DND-41 (cell line): ENCODE measurements around the gene GOLIM4.

ENCODE experiments used
- ATAC-seq: fragments of 200-7000 bp; cut with Tn5 transposase; 3 replicates; pipeline ENCODE4 v1.9.1; 2021; ENCODE audit warnings: low read depth; ENCODE audit not compliant: insufficient read depth
- DNase-seq: peaks from one replicate; pipeline ENCODE4 v3.0.0-alpha.2; 2020
- H2AFZ ChIP-seq: 2 replicates; pipeline ENCODE4 v1.6.0; 2012; ENCODE audit warnings: low read depth, low read length
- H3K27ac ChIP-seq: 2 replicates; pipeline ENCODE4 v1.5.1; 2012; ENCODE audit warnings: low read length, inconsistent platforms
- H3K27me3 ChIP-seq: fragments of 200-600 bp; sonication (generic); 2 replicates; pipeline ENCODE4 v1.6.0; 2012; ENCODE audit warnings: low read length, mild to moderate bottlenecking, inconsistent platforms; ENCODE audit not compliant: insufficient read depth, poor library complexity
- H3K36me3 ChIP-seq: 2 replicates; pipeline ENCODE4 v1.5.1; 2012; ENCODE audit warnings: low read length, inconsistent platforms; ENCODE audit not compliant: insufficient read depth
- H3K4me1 ChIP-seq: 2 replicates; pipeline ENCODE4 v1.5.1; 2012; ENCODE audit warnings: mild to moderate bottlenecking, low read length; ENCODE audit not compliant: insufficient read depth
- H3K4me2 ChIP-seq: 2 replicates; pipeline ENCODE4 v1.6.0; 2012; ENCODE audit warnings: mild to moderate bottlenecking, moderate library complexity, low read length, inconsistent platforms; ENCODE audit not compliant: insufficient read depth
- H3K4me3 ChIP-seq, 2 experiments: fragments of 200-600 bp in 1 of 2; shearing (Covaris generic) in 1 of 2; 2 replicates each; pipeline ENCODE4 v1.5.1; 2012 to 2016; ENCODE audit warnings: inconsistent platforms in 2 of 2, low read length in 2 of 2, mild to moderate bottlenecking in 2 of 2, low read depth in 1 of 2, moderate library complexity in 1 of 2
- H3K79me2 ChIP-seq: 2 replicates; pipeline ENCODE4 v1.6.0; 2012; ENCODE audit warnings: low read length, inconsistent platforms; ENCODE audit not compliant: insufficient read depth
- H3K9ac ChIP-seq: 2 replicates; pipeline ENCODE4 v1.6.0; 2012; ENCODE audit warnings: low read depth, mild to moderate bottlenecking, inconsistent platforms, low read length, moderate library complexity
- H3K9me3 ChIP-seq: 2 replicates; pipeline ENCODE4 v1.5.1; 2012; ENCODE audit warnings: low read length, moderate library complexity, mild to moderate bottlenecking, inconsistent platforms; ENCODE audit not compliant: insufficient read depth, severe bottlenecking
- H4K20me1 ChIP-seq: 2 replicates; pipeline ENCODE4 v1.6.0; 2012; ENCODE audit warnings: low read length; ENCODE audit not compliant: insufficient read depth
- EZH2 ChIP-seq: IDR thresholded peaks from 3 replicates; pipeline ENCODE4 v1.6.1; 2012; ENCODE audit warnings: borderline replicate concordance, low read depth, mild to moderate bottlenecking, moderate library complexity, low read length, inconsistent platforms; ENCODE audit not compliant: severe bottlenecking
- TF ChIP-seq, protein P1 (sequence below): IDR thresholded peaks from 2 replicates; pipeline ENCODE4 v1.5.1; 2012; ENCODE audit warnings: borderline replicate concordance, low read length, moderate library complexity, mild to moderate bottlenecking; ENCODE audit not compliant: poor library complexity, severe bottlenecking; ENCODE audit errors: extremely low read depth

GOLIM4 gene

DNA sequence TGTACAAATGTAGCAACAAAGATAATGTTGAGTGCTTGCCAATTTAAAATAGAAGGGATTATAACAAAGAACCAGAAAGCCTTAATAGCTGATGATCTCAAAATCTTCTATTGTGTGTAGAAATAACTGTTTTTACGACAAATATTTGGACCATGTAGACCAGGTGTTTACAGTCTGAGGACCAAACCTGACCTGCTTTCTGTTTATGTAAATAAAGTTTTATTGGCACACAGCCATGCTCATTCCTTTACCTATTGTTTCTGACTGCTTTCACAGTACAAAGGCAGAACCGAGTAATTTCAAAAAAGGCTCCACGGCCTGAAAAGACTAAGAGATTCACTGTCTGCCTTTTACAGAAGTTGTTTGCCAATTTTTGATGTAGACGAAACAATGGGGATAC lies 91.8 kb downstream of the GOLIM4 start:
- Histone ChIP-seq H3K9ac (no peak overlapping the region), H3K4me3 (no peak overlapping the region), H3K36me3 (no peaks in the 10 kb centered on the region), H3K79me2 (no peaks in the 10 kb centered on the region), H4K20me1 (no peaks in the 10 kb centered on the region), H3K27me3 (no peaks in the 10 kb centered on the region), H3K4me1 (no peaks in the 10 kb centered on the region), H3K9me3 (no peaks in the 10 kb centered on the region), H3K4me2 (no peak overlapping the region), H3K27ac (no peak overlapping the region), H2AFZ (no peak overlapping the region)
- ATAC-seq (no peak), DNase-seq (no peak)
- TF ChIP-seq EZH2 = no peak
- TF ChIP-seq, protein P1, sequence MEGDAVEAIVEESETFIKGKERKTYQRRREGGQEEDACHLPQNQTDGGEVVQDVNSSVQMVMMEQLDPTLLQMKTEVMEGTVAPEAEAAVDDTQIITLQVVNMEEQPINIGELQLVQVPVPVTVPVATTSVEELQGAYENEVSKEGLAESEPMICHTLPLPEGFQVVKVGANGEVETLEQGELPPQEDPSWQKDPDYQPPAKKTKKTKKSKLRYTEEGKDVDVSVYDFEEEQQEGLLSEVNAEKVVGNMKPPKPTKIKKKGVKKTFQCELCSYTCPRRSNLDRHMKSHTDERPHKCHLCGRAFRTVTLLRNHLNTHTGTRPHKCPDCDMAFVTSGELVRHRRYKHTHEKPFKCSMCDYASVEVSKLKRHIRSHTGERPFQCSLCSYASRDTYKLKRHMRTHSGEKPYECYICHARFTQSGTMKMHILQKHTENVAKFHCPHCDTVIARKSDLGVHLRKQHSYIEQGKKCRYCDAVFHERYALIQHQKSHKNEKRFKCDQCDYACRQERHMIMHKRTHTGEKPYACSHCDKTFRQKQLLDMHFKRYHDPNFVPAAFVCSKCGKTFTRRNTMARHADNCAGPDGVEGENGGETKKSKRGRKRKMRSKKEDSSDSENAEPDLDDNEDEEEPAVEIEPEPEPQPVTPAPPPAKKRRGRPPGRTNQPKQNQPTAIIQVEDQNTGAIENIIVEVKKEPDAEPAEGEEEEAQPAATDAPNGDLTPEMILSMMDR = no peak

- no peaks in the 10 kb centered on the region for H3K27me3 ChIP-seq
- no peaks in the 10 kb centered on the region for H4K20me1 ChIP-seq
- no peak for ATAC-seq
- no peak for TF ChIP-seq EZH2
- TF ChIP-seq, protein P1 = no peak
- no peaks in the 10 kb centered on the region for H3K4me1 ChIP-seq
- no peak overlapping the region for H2AFZ ChIP-seq
- H3K36me3 ChIP-seq = no peaks in the 10 kb centered on the region
- H3K9ac ChIP-seq = no peak overlapping the region
- H3K79me2 ChIP-seq = no peaks in the 10 kb centered on the region
- no peak overlapping the region for H3K4me2 ChIP-seq
- H3K27ac ChIP-seq = no peak overlapping the region
- DNase-seq = no peak
- H3K9me3 ChIP-seq = no peaks in the 10 kb centered on the region
- no peak overlapping the region for H3K4me3 ChIP-seq
These were observed 92.8 kb downstream of the GOLIM4 start for GRCh38 chr3:168002786-168003368.

GRCh38 chr3:168001244-168001643 lies 94.5 kb downstream of the GOLIM4 start:
- ATAC-seq = no peak
- Histone ChIP-seq H3K9me3 (no peaks in the 10 kb centered on the region), H3K36me3 (no peaks in the 10 kb centered on the region), H2AFZ (no peak overlapping the region), H3K4me1 (no peaks in the 10 kb centered on the region), H3K4me3 (no peak overlapping the region), H3K27ac (no peak overlapping the region), H3K4me2 (no peak overlapping the region), H3K79me2 (no peaks in the 10 kb centered on the region), H3K9ac (no peak overlapping the region), H3K27me3 (no peaks in the 10 kb centered on the region), H4K20me1 (no peaks in the 10 kb centered on the region)
- DNase-seq = no peak
- no peak for TF ChIP-seq EZH2
- TF ChIP-seq, protein P1 = no peak
